NCI-H446 treated with DMSO at 0.1 percent for 48 hours (cell line): ENCODE measurements around the gene SHISA2.

Experiments
- DNase-seq: peaks from one replicate; lab custom pipeline; 2025; lab: John Stamatoyannopoulos, UW

The SHISA2 gene

DNA sequence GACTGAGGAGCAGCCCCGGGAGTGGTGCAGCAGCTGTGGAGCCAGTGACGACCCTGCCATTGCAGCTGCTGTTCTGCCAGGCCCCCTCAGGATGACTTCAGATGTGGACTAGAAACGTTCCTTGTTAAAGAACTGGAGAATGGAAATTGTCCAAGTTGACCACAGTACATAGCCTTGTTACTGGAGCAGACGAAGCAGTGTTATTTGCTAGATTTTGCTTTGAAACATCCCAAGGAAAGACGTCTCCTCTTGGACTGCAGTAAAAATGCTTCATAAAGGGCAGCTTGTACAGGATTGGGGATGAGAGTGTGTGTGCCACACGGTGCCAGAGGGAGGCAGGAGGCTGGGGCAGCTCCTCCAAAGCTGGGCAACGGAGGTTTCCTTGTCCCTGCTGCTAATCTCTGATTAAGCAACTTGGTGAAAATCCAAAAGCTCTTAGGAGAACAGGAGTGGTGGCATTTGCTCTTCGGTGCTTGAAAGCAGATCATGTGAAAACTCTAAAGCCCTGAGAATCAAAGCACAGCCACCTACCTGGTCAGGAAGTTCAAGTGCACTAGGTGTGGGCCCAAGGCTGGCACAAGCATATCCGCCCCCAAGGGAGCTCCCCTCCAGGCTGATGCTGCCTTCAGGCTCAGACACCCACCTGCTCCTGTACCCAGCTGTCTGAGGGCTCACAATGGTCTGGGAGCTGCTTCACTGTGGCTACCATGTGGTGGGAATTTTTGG, 34.5 kb downstream of the SHISA2 start:
- no peak for DNase-seq

DNA sequence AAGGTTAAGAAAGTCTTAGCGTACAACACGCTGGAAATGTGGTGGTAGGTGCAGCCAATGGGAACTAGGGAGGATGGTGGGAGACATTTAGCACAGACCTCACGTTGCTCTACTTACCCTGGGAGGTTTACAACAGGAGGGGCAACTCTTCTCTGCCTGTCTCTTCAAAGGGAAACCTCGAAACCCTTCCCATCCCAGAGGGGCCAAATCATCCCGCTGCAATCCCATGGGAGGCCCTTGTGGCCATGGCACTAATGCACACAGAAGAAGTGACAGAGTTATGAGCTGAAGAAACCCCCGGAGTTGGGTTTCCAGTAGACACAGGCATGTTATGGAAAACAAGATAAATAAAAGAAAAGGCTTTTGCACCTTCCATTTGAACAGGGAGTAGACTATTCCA, 35.6 kb downstream of the SHISA2 start:
- no peak for DNase-seq

DNA sequence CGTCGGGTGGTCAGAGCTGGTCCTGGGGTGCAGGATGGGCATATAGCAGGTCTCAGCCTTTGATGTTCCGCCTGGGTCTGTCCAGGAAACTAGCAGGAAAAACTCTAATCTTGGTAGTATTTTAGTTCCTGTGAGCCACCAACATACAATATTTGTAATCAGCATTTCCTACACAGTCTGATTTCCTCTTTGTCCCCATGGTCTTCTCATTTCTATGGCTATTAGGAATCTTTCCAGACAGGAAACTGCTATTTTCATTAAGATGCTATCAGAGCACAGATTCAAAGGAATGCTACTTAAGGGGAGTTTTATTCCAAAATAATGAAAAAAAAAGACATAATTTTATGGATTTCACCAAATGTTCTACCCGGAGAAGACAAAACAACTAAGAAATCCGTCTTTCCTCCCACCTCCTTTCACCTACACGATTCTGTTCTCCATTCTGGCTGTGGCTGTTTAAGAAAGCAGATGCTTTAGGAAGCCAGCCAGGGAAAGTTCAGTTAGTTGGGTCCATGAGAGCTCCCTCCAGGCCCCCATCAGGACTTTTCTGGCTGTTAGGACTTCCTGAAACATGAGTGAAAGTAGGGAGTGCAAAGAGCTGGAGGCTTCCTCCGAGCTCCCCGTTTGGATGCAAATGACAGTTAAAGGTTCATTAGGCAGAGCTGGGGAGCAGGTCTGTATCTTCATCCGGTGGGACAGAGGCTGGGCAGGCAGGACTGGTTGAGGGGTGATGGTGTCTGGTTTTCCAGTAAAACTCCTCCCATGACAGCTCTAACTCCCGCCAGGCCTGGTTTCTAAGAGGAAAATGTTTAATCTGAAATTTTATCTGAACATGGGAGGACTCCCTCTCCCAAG, 36.3 kb downstream of the SHISA2 start:
- no peak for DNase-seq

DNA sequence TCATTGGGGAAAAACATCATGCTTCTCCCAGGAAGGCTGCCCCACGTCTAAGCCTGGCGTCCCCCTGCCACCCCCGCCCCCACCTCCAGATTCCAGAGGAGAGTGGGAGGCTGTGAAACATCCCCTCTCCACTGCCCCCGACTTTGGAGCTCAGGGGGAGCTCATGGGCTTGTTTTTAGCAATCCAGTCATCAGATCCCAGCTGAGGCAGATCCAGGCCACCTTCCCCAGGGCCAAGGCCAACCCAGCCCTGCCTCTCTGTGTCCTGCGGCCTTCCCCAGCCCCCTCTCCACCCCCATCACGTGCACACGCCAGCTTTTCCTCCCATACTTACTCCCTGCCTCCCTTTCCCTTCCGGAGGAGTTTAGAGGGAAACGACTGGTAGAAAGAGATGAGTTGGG, 38.8 kb downstream of the SHISA2 start:
- no peak for DNase-seq

DNA sequence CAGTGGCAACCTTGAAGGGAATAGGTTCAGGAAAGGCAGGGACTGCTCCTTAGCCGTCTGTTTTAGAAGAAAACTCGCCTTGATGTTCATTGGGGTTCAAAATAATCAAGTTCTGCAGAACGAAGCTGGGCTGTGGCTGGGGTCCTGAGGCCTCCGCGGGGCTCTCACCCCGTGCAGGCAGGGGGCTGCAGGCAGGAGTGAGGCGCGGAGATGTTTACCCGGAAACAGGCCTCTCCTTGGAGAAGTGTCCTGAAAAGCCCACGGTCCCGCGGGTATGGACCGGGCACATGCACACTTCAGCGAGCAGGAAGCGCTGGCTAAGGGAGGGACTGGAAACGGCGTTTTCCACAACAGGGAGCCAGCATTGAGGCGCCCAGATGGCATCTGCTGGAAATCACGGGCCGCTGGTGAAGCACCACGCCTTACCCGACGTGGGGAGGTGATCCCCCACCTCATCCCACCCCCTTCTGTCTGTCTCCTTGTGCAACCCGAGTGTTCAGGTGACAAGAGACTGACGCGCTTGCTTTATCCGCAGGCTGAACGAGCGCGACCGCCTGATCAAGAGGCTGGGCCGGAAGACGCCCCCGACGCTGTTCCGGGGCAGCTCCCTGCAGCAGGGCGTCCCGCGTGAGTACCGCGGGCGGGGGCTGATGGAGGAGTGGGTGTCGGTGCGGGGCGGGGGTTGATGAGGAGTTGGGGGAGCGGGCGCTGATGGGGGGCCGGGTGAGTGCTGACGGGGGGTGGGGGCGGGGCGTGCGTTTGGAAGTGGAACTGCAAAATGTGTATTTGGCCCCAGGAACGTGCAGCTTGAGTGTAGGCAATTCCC, 39.6 kb downstream of the SHISA2 start:
- DNase-seq: no peak

DNA sequence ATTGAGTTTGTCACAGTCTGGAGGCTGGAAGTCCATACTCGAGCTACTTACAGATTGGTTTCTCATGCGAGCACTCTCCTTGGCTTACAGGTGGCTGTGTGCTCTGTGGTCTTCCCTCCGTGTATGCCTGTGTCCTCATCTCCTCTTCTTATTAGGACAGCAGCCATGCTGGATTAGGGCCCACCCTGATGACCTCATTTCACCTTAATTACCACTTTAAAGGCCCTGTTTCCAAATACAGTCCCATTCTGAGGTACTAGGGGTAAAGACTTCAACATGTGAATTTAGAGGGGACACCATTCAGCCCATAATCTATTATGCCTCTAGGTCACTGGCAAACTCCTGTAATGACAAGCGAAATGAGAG, 40.6 kb downstream of the SHISA2 start:
- no peak for DNase-seq

DNA sequence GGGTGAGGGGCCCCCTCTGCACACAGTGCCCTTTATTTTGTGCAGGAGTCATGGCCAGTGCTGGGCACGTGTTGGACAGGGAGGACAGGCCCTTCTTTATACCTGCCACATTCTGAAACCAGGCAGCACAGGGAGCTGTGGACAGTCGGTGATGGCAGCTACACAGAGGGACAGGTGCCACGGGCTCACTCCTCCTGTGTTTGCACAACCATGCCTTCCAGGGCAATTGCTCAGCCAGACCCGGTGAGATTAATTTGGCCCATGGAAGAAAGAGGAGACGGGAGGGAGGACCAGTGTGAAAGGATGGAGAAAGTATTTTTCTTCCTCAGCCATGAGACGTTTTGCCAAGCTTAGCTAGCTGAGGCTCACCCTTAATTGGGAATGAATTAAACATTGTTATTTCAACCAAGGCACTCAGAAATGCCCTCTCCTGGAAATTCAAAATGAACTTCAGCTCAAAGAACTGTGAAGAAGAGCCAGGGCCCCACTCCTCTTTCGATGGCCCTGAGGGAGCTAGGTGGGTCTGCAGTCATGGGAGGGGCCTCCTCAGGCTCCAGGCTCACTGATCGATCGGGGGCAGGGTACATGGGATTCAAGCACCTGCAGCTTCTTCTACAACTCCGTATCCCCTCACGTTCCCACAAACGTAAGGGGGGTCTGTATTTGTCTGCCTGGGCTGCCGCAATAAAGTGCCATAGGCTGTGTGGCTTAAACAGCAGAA, 41.2 kb downstream of the SHISA2 start:
- DNase-seq: no peak

DNA sequence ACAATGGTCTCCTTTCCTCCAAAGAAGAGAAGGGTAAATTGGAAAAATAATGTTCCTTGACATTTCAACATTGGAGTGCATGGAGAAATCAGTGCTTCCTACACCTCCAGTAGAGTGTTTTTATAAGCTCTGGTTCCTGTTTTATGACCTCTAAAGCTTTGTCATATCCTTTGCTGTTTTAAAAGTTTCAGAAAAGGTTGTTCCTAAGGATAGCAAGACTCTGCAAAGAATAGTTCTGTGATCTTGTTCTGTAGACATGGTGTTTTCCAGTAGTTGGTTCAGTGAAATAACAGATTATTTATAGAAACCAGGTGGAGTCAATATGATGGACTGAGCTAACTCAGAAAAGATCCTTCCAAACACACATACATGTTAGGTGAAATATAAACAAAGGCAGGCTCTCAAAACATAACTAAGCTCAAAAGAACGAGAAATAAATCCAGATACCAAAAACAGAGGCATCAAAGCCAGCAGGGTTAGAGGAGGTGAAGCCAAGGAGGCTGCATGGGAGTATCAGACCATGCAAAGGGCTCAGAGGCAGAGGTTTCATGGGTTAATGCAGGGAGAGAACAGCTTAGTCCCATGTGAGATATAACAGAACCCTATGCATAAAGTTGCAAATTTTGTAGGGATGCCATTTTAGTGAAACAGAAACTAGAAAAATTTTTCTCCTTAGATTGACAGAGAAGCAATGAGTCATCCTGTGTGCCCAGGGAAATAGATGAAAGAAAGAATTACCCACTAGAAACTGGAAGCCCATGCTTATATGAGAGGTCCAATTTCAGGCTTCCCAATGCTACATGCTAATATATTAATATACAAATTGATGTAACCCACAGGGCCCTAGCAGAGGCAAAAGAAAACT, 44.3 kb downstream of the SHISA2 start:
- DNase-seq: no peak
